HG02840 (cell line): ENCODE data around the gene C1orf159.
"Not testable (repeated sequence)": the region's sequence is repeated elsewhere in the genome, so short reads cannot be mapped to it uniquely, and the experiment has no call there.

Source experiments
- ATAC-seq: cut with Tn5 transposase; IDR thresholded peaks from one replicate; pipeline ENCODE4 v1.9.1; 2021; ENCODE audit warnings: mild to moderate bottlenecking, moderate library complexity, moderate number of reproducible peaks; ENCODE audit not compliant: unreplicated experiment, low FRiP score

Gene C1orf159

DNA sequence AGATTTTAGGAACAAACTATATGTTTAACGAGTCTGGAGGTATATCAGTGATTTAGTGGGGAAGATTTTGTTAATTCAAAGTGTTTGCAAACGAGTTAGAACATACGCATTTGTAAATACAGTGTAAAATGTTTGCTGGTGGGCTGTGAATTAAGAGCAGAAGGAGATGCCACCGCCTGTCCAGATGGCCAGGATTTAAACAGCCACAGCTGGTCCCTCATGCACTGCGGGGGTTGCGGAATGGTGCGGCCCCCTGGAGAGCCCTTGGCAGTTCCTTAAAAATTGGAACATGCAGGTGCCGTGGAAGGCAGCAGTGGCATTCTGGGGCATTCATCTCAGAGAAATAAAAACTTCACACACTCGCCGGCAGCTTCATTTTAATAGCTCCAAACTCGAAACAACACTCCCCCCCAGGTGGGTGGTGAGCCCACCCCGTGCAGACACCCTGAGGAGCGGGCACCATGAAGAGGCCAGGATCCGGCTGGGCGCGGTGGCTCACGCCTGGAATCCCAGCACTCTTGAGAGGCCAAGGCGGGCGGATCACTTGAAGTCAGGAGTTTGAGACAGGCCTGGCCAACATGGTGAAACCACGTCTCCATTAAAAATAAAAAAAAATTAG, 3.5 kb upstream of the C1orf159 start:
- ATAC-seq, result no peak

DNA sequence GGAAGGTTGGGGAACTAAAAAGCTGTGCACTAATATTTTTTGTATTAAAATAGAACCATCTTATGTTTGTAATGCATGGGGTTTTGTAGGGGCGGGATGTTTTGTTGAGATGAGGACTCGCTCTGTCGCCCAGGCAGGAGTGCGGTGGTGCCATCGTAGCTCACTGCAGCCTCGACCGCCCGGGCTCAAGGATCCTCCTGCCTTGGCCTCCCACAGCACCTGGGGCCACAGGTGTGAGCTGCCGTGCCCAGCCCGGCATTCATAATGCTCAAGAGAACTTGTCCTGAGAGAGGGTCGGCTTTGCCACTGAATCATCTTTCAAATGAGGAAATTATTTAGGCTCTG, 3.0 kb upstream of the C1orf159 start:
- ATAC-seq, result no peak

DNA sequence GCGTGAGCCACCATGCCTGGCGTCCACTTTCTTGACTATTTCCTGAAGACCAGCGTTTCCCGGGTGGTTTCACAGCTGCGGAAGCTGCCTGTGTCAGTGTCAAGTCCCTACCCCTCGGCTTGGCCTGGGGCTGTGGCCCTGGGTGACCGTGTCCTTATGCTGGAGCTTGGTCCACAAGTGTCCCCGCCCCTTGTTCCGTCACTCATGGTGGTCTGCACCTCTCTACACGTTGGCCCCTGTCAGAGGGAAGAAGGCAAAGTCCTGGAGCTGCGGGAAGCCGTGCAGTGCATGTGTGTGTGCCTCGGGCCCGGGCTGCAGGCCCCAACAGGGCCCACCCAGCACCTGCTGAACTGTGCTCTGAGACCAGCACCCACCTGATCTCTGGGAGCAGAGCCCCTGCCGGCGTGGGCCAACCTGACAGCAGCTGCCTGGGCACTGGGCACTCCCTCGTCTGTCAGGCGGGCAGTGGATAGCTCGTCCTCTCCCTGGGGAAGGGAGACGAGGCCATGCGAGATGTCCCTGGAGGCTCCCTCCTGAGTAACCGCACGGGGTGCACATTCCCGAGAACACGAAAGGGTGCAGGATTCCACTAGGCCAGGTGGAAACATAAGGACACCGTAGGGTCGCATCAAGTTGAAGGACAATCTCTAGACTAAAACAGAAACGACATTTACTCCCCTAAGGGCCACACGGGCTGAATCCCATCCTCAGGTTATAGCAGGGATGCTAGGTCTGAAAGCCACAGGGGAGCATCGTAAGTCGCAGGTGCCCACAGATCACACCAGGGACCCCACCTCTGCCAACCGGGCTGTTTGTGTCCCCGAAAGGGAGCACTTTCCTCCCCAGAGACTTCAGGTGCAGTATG, 2.4 kb upstream of the C1orf159 start:
- no peak for ATAC-seq

DNA sequence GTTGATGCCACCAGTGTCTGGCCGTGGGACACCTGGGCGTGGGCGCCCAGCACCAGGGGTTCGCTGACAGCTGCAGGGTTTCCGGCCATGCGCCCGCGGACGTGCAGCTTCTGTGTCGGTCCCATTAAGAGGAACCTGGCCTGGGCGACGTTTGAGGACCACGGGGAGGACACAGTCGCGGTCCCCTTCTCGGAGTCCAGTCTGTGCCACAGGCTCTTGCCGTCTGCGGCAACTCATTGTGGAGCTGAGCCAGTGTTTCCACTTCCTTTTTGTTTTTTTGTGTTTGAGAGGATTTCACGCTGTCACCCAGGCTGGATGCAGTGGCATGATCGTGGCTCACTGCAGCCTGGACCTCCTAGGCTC, 1.6 kb upstream of the C1orf159 start:
- no peak for ATAC-seq

- no peak for ATAC-seq
These were observed 996 bp upstream of the C1orf159 start for GRCh38 chr1:1116701-1117468.

GRCh38 chr1:1115136-1115785, 628 bp downstream of the C1orf159 start:
- no peak for ATAC-seq

DNA sequence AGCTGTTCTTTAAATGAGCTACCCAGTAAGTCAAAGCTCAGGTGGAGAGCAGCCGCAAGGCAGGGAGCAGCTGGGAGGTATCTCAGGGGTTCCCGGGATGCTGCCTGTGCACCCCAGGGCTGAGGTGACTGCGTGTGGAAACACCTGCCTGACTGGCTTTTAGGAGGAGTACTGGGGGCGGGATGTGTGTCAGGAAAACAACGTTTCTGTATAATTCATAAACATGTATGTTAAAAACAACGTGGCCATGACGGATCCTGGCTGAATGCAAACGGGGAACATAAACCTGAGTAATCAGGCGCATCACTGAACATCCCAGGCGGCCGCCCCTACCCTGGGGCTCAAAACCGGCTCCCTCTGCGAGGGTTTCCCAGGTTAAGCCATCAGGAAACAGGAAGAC, 1.5 kb downstream of the C1orf159 start:
- no peak for ATAC-seq

DNA sequence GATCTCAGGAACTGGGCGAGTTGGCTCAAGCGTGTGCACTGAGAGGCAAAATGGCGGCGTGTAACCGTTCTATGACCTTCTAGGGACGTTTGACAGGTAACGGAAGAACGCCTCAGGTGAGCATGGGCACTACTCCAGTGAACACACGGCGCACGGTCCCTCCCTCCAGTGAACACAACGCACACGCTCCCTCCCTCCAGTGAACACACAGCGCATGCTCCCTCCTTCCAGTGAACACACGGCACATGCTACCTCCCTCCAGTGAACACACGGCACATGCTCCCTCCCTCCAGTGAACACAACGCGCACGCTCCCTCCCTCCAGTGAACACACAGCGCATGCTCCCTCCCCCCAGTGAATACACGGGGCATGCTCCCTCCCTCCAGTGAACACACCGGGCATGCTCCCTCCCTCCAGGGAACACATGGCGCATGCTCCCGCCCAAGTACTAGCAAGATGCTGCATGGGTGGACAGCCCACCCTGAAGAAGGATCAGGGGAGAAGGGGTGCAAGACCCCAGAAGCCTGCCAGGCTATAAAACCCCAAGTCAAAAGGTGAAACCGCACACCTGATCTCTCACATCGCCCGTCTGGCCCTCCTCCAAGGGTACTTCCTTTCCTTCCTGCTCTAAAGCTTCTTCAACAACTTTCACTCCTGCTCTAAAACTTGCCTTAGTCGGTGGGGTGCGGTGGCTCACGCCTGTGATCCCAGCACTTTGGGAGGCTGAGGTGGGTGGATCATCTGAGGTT, 3.5 kb downstream of the C1orf159 start:
- ATAC-seq, result no peak

GRCh38 chr1:1111516-1112236, 4.2 kb downstream of the C1orf159 start:
- no peak for ATAC-seq

GRCh38 chr1:1110561-1110971, 5.3 kb downstream of the C1orf159 start:
- ATAC-seq, result no peak

DNA sequence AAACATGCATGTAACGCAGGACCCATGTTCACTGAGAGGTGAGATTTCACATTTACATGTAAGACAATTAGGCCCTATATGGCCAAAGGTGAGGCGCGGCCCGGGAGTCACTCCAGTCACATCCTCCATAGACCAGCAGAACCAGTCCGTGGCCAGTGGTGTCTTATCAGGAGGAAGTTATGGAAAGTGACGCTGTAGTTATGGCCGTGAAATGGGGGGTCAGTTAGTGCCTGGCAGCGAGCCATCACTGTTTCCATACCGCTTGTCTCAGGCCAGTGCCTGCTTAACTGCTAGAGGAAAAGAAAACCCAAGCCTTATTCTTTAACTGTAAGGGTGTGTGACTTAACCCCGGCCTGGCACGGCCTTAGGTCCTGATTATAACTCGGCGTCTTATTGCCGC, 6.1 kb downstream of the C1orf159 start:
- no peak for ATAC-seq

DNA sequence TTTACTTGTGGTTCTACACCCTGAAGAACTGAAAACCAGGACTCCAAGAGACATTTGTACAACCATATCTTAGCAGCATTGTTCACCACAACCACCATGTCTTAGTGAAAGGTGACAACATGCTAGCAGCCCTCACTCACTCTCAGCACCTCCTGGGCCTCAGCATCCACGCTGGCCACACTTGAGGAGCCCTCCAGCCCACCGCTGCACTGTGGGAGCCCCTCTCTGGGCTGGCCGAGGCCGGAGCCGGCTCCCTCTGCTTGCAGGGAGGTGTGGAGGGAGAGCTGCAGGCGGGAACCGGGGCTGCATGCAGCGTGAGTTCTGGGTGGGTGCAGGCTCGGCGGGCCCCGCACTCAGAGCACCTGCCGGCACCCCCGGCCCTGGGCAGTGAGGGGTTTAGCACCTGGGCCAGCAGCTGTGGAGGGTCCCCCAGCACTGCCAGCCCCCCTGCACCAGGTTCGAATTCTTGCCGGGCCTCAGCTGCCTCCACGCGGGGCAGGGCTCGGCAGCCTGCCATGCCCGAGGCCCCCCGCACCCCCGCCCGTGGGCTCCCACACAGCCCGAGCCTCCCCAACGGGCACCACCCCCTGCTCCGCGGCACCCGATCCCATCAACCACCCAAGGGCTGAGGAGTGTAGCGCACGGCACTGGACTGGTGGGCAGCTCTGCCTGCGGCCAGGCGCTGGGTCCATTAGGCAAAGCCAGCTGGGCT, 9.2 kb downstream of the C1orf159 start:
- no peak for ATAC-seq

DNA sequence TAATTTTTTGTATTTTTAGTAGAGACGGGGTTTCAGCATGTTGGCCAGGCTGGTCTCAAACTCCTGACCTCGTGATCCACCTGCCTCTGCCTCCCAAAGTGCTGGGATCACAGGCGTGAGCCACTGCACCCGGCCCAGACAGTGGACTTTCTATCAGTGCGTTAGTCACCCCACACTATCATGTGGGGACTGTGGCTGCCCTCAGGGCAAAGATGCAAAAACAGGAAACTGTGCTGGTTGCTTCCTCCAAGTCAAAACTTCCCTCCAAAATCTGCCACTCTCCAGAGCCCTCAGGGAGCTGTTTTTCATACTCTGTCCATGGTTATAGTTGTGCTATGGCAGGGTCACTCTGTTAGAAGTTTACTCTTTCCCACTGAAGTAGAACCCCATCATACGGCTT, 11.7 kb downstream of the C1orf159 start:
- ATAC-seq, result not testable (repeated sequence)

- ATAC-seq, result no peak
These were observed 14.4 kb downstream of the C1orf159 start for GRCh38 chr1:1101503-1101902.

GRCh38 chr1:1100296-1100695, 15.6 kb downstream of the C1orf159 start:
- no peak for ATAC-seq

- no peak for ATAC-seq
These were observed 16.2 kb downstream of the C1orf159 start for GRCh38 chr1:1099506-1100183.

GRCh38 chr1:1098681-1099421, 17.0 kb downstream of the C1orf159 start:
- no peak for ATAC-seq

DNA sequence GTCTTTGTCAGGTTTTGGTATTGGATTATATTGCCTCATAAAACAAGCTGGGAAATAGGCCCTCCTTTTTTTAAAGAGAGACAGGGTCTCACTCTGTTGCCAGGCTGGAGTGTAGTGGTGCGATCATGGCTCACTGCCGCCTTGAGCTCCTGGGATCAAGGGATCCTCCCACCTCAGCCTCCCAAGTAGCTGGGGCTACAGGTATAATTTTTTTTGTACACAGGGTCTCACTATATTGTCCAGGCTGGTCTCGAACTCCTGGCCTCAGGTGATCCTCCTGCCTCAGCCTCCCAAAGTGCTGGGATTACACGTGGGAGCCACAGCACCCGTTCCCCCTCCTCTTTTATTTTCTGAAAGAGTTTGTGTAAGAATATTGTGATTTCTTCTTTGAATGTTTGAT, 19.8 kb downstream of the C1orf159 start:
- ATAC-seq, result not testable (repeated sequence)
